Keratinocyte (primary cell): ENCODE data around the gene CD247. TPM values are rescaled to one million over a fixed set of nuclear protein-coding genes. Genes with fewer than 3 reads are reported as not detected.
A peak's percentile ranks its signal among the peaks of the same experiment; 100 is the strongest.

ENCODE experiments used
- DNase-seq: peaks from one replicate; pipeline ENCODE4 v3.0.0-alpha.2; 2011; ENCODE audit warnings: low read depth, missing footprints, low spot score
- FAIRE-seq: peaks from 2 replicates; lab custom pipeline; 2011; peaks lifted over from hg19 to GRCh38; lab: Jason Lieb, UNC
- H2AFZ ChIP-seq: 2 replicates; pipeline ENCODE4 v1.6.0; 2012; ENCODE audit warnings: low read length, control low read depth, inconsistent platforms; ENCODE audit not compliant: control insufficient read depth
- H3K27ac ChIP-seq: 2 replicates; pipeline ENCODE4 v1.5.1; 2011; ENCODE audit warnings: low read length; ENCODE audit not compliant: control insufficient read depth, insufficient read depth
- H3K27me3 ChIP-seq: 3 replicates; pipeline ENCODE4 v1.6.0; 2011; ENCODE audit warnings: low read length; ENCODE audit not compliant: control insufficient read depth, insufficient read depth; ENCODE audit errors: extremely low read depth
- H3K36me3 ChIP-seq, 2 experiments: 2 replicates in 1 of 2; 3 replicates in 1 of 2; pipeline ENCODE4 v1.5.1; 2011; ENCODE audit warnings: low read length in 2 of 2, mild to moderate bottlenecking in 1 of 2; ENCODE audit not compliant: control insufficient read depth in 2 of 2, insufficient read depth in 2 of 2; ENCODE audit errors: extremely low read depth in 1 of 2
- H3K4me1 ChIP-seq: 3 replicates; pipeline ENCODE4 v1.5.1; 2011; ENCODE audit warnings: low read length; ENCODE audit not compliant: control insufficient read depth, insufficient read depth; ENCODE audit errors: extremely low read depth
- H3K4me2 ChIP-seq: 3 replicates; pipeline ENCODE4 v1.6.0; 2011; ENCODE audit warnings: low read depth, low read length; ENCODE audit not compliant: control insufficient read depth, insufficient read depth; ENCODE audit errors: extremely low read depth
- H3K4me3 ChIP-seq, 3 experiments: fragments of 200-600 bp in 1 of 3; sonication (generic) in 1 of 3; 2 replicates in 2 of 3; 3 replicates in 1 of 3; pipeline ENCODE4 v1.5.1; 2011 to 2016; ENCODE audit warnings: low read length in 3 of 3, mild to moderate bottlenecking in 3 of 3, control low read depth in 2 of 3, inconsistent platforms in 1 of 3, low read depth in 1 of 3, mixed read lengths in 1 of 3, mixed run types in 1 of 3, moderate library complexity in 1 of 3; ENCODE audit not compliant: control insufficient read depth in 2 of 3, insufficient read depth in 2 of 3; ENCODE audit errors: extremely low read depth in 1 of 3
- H3K79me2 ChIP-seq: 2 replicates; pipeline ENCODE4 v1.6.0; 2012; ENCODE audit warnings: low read length; ENCODE audit not compliant: control insufficient read depth, insufficient read depth
- H3K9ac ChIP-seq: 3 replicates; pipeline ENCODE4 v1.6.0; 2011; ENCODE audit warnings: low read length; ENCODE audit not compliant: control insufficient read depth, insufficient read depth; ENCODE audit errors: extremely low read depth
- H3K9me1 ChIP-seq: 3 replicates; pipeline ENCODE4 v1.6.0; 2011; ENCODE audit warnings: low read length; ENCODE audit not compliant: control insufficient read depth, insufficient read depth; ENCODE audit errors: extremely low read depth
- H3K9me3 ChIP-seq: 2 replicates; pipeline ENCODE4 v1.5.1; 2012; ENCODE audit warnings: low read depth, low read length; ENCODE audit not compliant: control insufficient read depth
- H4K20me1 ChIP-seq: 3 replicates; pipeline ENCODE4 v1.6.0; 2011; ENCODE audit warnings: low read length; ENCODE audit not compliant: control insufficient read depth, insufficient read depth; ENCODE audit errors: extremely low read depth
- CTCF ChIP-seq, 3 experiments: IDR thresholded peaks in 1 of 3; conservative IDR thresholded peaks in 1 of 3; optimal IDR thresholded peaks in 1 of 3; 2 replicates in 2 of 3; 3 replicates in 1 of 3; pipeline versions ENCODE3 to v1.5.1; 2011; ENCODE audit warnings: low read length in 3 of 3, mild to moderate bottlenecking in 3 of 3, moderate library complexity in 2 of 3, control low read depth in 1 of 3, inconsistent platforms in 1 of 3; ENCODE audit not compliant: insufficient read depth in 2 of 3; ENCODE audit errors: extremely low read depth in 1 of 3
- EZH2 ChIP-seq: IDR thresholded peaks from one replicate; pipeline ENCODE4 v1.6.1; 2012; ENCODE audit warnings: inconsistent platforms, mild to moderate bottlenecking, low read length, moderate library complexity
- dilution Hi-C: fragments of 300-500 bp; cut with MboI; formaldehyde crosslinking; loops from one replicate; pipeline ENCODE4 v1.7.0; 2020; ENCODE audit warnings: low sequenced_read_pairs; ENCODE audit not compliant: extremely low pct_ligation_motif_present
- polyA plus RNA-seq, 5 experiments: library from polyadenylated mRNA; depleted of rRNA in 3 of 5; stranded (reverse) in 3 of 5; stranded (forward) in 1 of 5; unstranded in 1 of 5; fragments of >200 nt; gene quantifications; 1 replicate in 1 of 5; 2 replicates in 3 of 5; 3 replicates in 1 of 5; pipeline versions ENCODE4 v1.2.1 to v1.2.3, GENCODE V29; 2011 to 2012; ENCODE audit warnings: missing spikeins in 2 of 5, low read depth in 1 of 5, low replicate concordance in 1 of 5

CD247 gene
- polyA plus RNA-seq, 1 donor (not counting 4 experiments of a cell fraction or from before 2014, with no cell fraction given), result not detected

- Histone ChIP-seq H3K79me2 (no peaks in the 10 kb centered on the region), H3K36me3 (no peaks in the 10 kb centered on the region)
- TF ChIP-seq EZH2, result no peak
- TF ChIP-seq CTCF (optimal IDR thresholded peaks at IDR 0.05 in 1 of 3, IDR thresholded peaks at IDR 0.05 in 1 of 3, conservative IDR thresholded peaks at IDR 0.05 in 1 of 3; ENCODE audit: extremely low read depth in 1 of 3, insufficient read depth in 2 of 3, low read length in 3 of 3), result no peak
These were observed 61.8 kb downstream of the CD247 start for GRCh38 chr1:167456524-167456923.

GRCh38 chr1:167455786-167456446, 62.4 kb downstream of the CD247 start:
- Histone ChIP-seq H3K27me3 (peaks cover 7% of the 10 kb centered on the region), H3K9me1 (no peaks in the 10 kb centered on the region), H3K4me3 (peak overlapping the region; percentile 51 to 85 (median 76)), H3K4me1 (no peaks in the 10 kb centered on the region), H3K36me3 (no peaks in the 10 kb centered on the region), H3K4me2 (peak overlapping the region; percentile 98), H2AFZ (peak overlapping the region; percentile 96), H4K20me1 (no peaks in the 10 kb centered on the region), H3K79me2 (no peaks in the 10 kb centered on the region), H3K27ac (no peak overlapping the region), H3K9ac (peak overlapping the region; percentile 77), H3K9me3 (no peaks in the 10 kb centered on the region)
- dilution Hi-C loops, result no loop called here
- no peak for DNase-seq
- no peak for FAIRE-seq
- no peak for TF ChIP-seq CTCF (optimal IDR thresholded peaks at IDR 0.05 in 1 of 3, IDR thresholded peaks at IDR 0.05 in 1 of 3, conservative IDR thresholded peaks at IDR 0.05 in 1 of 3; ENCODE audit: extremely low read depth in 1 of 3, insufficient read depth in 2 of 3, low read length in 3 of 3)
- TF ChIP-seq EZH2, result no peak

More at GRCh38 chr1:167456524-167456923, 61.8 kb downstream of the CD247 start:
- no peaks in the 10 kb centered on the region for H3K9me3 ChIP-seq
- no peak overlapping the region for H3K9ac ChIP-seq
- H3K27ac ChIP-seq, result no peak overlapping the region
- H3K27me3 ChIP-seq, result peaks cover 7% of the 10 kb centered on the region
- no peak for DNase-seq
- dilution Hi-C loops, result no loop called here
- no peaks in the 10 kb centered on the region for H3K9me1 ChIP-seq
- peak overlapping the region in 1 of 3 experiments; percentile 76 for H3K4me3 ChIP-seq
- H3K4me2 ChIP-seq, result no peak overlapping the region
- no peaks in the 10 kb centered on the region for H4K20me1 ChIP-seq
- no peaks in the 10 kb centered on the region for H3K4me1 ChIP-seq
- no peak for FAIRE-seq
- H2AFZ ChIP-seq, result no peak overlapping the region
